CD4-positive, alpha-beta T cell treated with Interleukin-17A for 1 hour (primary cell): ENCODE data around the gene RTN4RL1.

ENCODE experiments used
- DNase-seq: peaks from one replicate; pipeline ENCODE4 v3.0.0-alpha.2; 2020

The RTN4RL1 gene

DNA sequence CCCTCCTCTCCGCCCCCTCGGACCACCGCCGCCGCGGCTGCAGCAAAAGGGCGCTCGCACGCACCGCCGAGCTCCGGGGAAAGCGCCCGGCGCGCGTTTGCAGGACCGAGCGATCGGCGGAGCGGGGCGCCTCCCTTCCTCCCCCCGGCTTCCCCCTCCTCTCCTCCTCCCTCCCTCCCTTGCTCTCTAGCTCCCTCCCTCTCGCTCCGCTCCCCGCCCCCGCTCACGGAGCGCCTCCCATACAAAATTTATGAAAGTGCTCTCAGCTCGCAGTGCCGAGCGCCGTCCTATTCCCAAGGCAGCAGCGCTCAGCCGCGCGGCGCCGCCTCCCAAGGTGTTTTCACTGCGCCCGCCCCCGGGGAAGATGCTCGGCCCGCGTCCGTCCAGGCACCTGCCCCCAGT lies at the start of gene RTN4RL1:
Gene RTN4RL1 (minus strand): TSS at position 115 of the 402 bp plus-strand sequence. CDS start 469 bp downstream, outside the sequence.
- peak; percentile 85 for DNase-seq

DNA sequence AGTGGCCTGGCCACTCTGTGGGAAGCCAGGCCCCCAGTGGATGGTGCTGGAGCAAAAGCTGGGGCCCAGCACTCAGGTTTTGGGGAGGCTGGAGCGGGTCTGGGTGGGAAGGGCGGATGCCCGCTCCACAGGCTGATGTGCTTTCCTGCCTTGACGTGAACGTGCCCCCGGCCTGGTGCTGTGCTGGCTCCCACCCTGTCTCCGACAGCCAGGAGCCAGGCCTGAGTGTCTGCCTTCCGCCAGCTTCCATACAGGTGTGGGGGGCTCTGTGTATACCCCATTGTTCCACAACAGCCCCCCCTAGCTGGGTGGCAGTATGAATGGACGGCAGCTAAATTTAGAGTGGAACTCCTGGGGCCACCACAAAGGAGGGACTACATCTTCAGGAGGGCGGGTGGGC lies 49.8 kb upstream of the RTN4RL1 start:
- no peak for DNase-seq

- DNase-seq = no peak
These were observed 46.5 kb upstream of the RTN4RL1 start for GRCh38 chr17:2071455-2072281.

DNA sequence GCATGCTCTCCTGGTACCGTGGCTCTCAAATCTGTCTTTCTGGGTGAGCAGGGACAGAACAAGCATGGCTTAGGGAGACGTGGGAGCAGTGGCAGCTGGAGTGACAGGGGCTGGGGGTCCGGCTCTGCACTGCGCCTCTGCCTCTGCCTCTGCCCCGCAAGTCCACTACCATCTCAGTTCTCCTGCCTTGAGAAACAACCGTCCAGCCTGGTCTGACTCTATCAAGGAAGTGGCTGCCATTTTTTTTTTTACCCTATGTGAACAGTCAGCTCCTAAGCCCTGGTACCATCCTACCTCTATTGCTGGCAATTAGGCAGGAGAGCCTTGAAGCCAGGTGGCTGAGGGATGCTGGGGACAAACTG lies 45.9 kb upstream of the RTN4RL1 start:
- DNase-seq = no peak

- DNase-seq = no peak
These were observed 45.3 kb upstream of the RTN4RL1 start for GRCh38 chr17:2070241-2071023.

DNA sequence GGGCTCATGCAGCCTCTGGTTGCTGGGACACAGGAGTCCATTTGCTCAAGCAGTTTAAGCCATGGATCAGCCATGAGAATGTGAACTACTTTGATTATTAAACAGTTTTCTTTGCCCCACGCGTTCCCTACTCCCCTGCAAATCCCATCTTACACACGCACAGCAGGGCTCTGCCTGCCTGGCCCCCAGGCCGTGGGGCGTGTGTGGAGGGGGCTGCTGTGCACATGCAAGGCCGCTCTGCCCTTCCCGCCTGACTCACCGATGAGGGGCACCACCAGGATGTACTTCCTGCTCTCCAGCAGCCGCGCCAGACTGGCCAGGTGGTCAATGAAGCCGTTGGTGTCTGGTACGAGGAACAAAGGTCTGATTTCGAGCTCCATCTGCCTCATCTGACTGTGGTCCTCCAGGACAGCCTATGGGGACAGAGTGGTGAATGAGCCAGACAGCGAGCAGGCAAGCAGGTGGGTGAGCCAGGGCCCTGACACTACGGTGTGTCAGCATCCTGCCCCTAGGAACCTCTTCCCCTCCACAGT lies 43.5 kb upstream of the RTN4RL1 start:
- no peak for DNase-seq

- no peak for DNase-seq
These were observed 42.9 kb upstream of the RTN4RL1 start for GRCh38 chr17:2068031-2068518.

DNA sequence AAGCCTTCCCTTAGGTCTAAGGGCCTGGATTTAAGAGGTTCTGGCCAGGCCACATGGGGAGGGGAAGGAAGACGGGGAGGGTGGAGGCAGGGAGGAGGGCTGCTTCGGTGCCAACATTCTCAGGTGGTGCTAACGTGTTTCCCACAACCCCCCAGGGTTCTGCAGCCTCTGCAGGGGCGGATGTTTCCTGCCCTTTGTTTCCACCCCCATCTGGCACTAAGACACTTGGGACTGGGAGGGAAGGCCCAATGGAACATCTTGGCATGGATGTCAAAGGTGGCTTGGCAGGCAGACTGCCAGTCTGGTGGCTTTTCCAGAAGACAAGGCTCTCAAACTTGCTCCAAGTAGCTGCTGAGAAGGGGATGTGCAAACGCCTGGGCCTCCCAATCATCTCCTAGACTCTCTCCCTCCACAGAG lies 42.5 kb upstream of the RTN4RL1 start:
- DNase-seq = no peak

DNA sequence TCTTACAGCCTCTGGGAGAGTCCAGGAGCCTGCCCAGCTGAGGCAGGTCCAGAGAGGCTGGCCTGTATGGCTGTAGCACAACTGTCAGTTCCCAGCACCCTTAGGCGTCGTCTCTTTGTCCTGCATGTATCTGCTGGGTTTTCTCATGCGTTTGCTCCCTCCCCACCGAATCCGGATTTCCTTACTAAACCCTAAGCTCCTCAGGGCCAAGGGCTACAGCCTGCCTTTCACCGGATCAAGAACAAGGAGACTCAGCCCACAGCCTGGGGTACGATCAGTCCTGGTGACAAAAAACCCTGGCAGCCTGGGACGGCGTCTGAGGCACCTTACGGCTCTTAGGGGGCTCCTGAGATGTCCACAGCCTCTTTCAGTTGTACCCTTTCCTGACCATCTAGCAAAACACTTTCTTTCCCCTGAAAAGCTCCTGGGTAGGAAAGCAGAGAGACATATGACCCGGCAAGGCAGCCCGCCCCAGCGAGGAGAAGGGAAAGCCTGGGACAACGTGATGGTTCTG lies 42.0 kb upstream of the RTN4RL1 start:
- DNase-seq = no peak

DNA sequence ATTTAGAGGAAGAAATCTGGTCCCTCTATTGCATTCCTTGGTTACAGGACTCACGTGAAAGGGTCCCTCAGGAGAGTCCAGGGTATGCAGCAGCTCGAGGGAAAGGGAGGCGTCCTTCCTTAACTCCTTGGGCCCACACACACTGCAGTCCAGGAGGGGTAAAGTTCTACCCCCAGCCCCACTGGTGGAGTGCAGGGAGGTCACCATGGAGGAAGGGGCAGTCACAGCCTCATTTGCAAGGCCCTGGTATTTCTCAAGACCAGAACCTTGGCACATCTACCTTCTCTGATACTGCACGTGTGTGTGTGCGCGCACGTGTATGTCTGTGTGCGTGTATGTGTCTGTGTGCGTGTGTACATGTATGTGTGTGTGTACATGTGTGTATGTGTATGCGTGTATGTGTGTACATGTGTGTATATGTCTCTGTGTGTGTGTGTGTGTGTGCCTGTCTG lies 40.8 kb upstream of the RTN4RL1 start:
- no peak for DNase-seq

- peak; percentile 51 for DNase-seq
These were observed 40.0 kb upstream of the RTN4RL1 start for GRCh38 chr17:2064980-2065785.

- no peak for DNase-seq
These were observed 39.4 kb upstream of the RTN4RL1 start for GRCh38 chr17:2064520-2064971.

- DNase-seq = no peak
These were observed 39.0 kb upstream of the RTN4RL1 start for GRCh38 chr17:2064147-2064489.

- no peak for DNase-seq
These were observed 38.4 kb upstream of the RTN4RL1 start for GRCh38 chr17:2063261-2064146.

GRCh38 chr17:2062571-2063183 lies 37.5 kb upstream of the RTN4RL1 start:
- DNase-seq = no peak

- DNase-seq = no peak
These were observed 36.4 kb upstream of the RTN4RL1 start for GRCh38 chr17:2061441-2061958.

GRCh38 chr17:2060681-2061440 lies 35.7 kb upstream of the RTN4RL1 start:
- no peak for DNase-seq

- DNase-seq = no peak
These were observed 35.2 kb upstream of the RTN4RL1 start for GRCh38 chr17:2060385-2060658.

DNA sequence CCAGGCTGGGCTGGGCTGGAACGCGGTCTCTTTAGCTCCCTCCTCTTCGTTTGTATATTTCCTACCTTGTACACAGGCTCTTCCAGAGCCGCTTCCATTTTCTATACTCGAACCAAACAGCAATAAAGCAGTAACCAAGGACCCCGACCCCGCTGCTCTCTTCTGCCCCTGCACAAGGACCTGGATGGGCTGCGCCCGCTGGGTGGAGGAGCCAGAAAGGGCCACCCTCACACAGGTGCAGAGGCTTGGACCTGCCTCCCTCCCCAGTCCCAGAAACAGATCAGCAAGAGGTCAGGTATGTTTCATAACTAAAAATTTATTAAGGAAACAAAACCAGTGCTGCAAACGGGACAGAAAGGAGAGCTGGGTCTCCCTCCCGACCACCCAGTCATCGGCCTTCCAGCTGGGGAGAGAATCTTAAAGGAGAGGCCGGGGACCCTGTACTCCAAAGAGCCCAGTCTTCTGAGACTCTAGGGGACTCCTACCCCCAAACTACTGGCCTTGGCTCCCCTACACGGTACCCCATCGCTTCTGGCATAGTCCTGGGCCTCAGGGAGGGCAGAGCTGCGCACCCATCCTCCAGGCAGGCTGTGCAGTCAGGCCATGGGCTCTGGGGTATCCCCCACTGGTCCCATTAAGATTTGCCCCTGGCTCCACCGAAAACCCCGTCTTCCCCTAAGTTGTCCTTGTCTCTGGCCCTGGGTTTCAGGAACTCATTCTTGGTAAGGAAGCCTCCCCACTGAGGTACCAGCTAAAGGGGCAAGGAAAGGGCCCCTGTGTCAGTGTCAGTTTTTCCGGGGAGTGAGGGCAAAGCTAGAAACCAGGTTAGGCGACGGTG lies 34.6 kb upstream of the RTN4RL1 start:
- DNase-seq = no peak
